Mucosa of descending colon (tissue), 3 donors: ENCODE measurements around the gene GJC1. TPM values are rescaled to one million over a fixed set of nuclear protein-coding genes. Genes with fewer than 3 reads are reported as not detected.

ENCODE experiments used
- ATAC-seq: fragments of 200-7000 bp; cut with Tn5 transposase; one replicate; pipeline ENCODE4 v1.9.1; 2020; ENCODE audit warnings: mild to moderate bottlenecking, moderate library complexity
- DNase-seq, 3 donors: peaks; one replicate each; pipeline ENCODE4 v3.0.0-alpha.2; 2020
- H3K36me3 ChIP-seq: fragments of 200-600 bp; one replicate; pipeline ENCODE4 v1.8.0; 2021; ENCODE audit warnings: low read depth, mild to moderate bottlenecking
- H3K4me1 ChIP-seq: fragments of 200-600 bp; one replicate; pipeline ENCODE4 v1.8.0; 2021; ENCODE audit warnings: low read depth, mild to moderate bottlenecking
- H3K4me3 ChIP-seq: fragments of 200-600 bp; one replicate; pipeline ENCODE4 v1.8.0; 2021; ENCODE audit warnings: mild to moderate bottlenecking
- H3K9me3 ChIP-seq: fragments of 200-600 bp; one replicate; pipeline ENCODE4 v1.8.0; 2021; ENCODE audit warnings: mild to moderate bottlenecking
- CTCF ChIP-seq: fragments of 200-600 bp; IDR thresholded peaks from one replicate; pipeline ENCODE4 v1.8.0; 2022; ENCODE audit warnings: antibody characterized with exemption, mild to moderate bottlenecking
- intact Hi-C, 2 donors: fragments of 100-400 bp; cut with DNase I in 1 of 2; cut with micrococcal nuclease in 1 of 2; formaldehyde crosslinking; loops; one replicate each; pipeline versions ENCODE4 v1.11.0 to v1.11.1; 2022; cut with DNase I, micrococcal nuclease
- total RNA-seq, 3 donors: library from RNA; stranded (reverse); fragmentation: NEBNext Ultra II Directional in 2 of 3; extraction: Animal tissue kit (Norgen Biotek cat#: 25700) in 2 of 3; gene quantifications; one replicate each; pipeline versions ENCODE4 v1.2.1 to v1.2.4, GENCODE V29; 2021 to 2023
- donor health status: DM: no; HTN: no; CAD: no; lungs with moderate emphysema.
- donor health status: DM: no; HTN: no; CAD: no.
- donor health status: DM: no; HTN: yes; CAD: no.

GJC1 gene
- total RNA-seq, 3 donors from 2014 or later = 2.2 to 140 (median 5.7) TPM

- no peaks in the 10 kb centered on the region for H3K36me3 ChIP-seq
- DNase-seq (no peak), ATAC-seq (no peak)
- no peak for TF ChIP-seq CTCF
- intact Hi-C loops = no loop called here
- H3K4me3 ChIP-seq = no peak overlapping the region
- H3K4me1 ChIP-seq = no peaks in the 10 kb centered on the region
- no peaks in the 10 kb centered on the region for H3K9me3 ChIP-seq
These were observed 20.5 kb upstream of the GJC1 start for GRCh38 chr17:44850612-44851011.

DNA sequence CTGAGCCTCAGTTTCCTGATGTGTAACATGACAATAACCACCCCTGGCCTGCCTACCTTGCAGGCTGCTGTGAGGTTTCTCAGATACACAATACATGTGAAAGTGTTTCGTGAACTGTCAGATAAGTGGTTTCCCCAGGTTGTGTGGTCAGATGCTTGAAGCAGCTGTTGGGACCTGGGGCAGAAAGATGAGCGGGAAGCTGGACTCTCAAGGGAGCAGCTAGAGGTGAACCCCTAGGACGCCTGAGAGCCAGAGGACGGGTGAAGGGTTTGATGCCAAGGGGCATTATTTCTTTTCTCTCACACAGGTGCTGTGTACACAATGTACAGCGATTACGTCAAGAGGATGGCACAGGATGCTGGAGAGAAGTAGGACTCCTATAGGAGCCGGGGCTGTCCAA lies 19.9 kb upstream of the GJC1 start:
- ATAC-seq = no peak
- H3K4me3 ChIP-seq = no peak overlapping the region
- no peaks in the 10 kb centered on the region for H3K9me3 ChIP-seq
- H3K36me3 ChIP-seq = no peaks in the 10 kb centered on the region
- intact Hi-C loops = no loop called here
- DNase-seq = no peak
- no peak for TF ChIP-seq CTCF
- no peaks in the 10 kb centered on the region for H3K4me1 ChIP-seq

GRCh38 chr17:44848961-44849489 lies 18.9 kb upstream of the GJC1 start:
- no peak for ATAC-seq
- DNase-seq = no peak
- intact Hi-C loops = no loop called here
- no peaks in the 10 kb centered on the region for H3K36me3 ChIP-seq
- H3K4me3 ChIP-seq = no peak overlapping the region
- H3K9me3 ChIP-seq = no peaks in the 10 kb centered on the region
- no peaks in the 10 kb centered on the region for H3K4me1 ChIP-seq
- TF ChIP-seq CTCF = no peak

- no peaks in the 10 kb centered on the region for H3K4me1 ChIP-seq
- no peak for DNase-seq
- intact Hi-C loops = no loop called here
These were observed 18.2 kb upstream of the GJC1 start for GRCh38 chr17:44848257-44848795.

DNA sequence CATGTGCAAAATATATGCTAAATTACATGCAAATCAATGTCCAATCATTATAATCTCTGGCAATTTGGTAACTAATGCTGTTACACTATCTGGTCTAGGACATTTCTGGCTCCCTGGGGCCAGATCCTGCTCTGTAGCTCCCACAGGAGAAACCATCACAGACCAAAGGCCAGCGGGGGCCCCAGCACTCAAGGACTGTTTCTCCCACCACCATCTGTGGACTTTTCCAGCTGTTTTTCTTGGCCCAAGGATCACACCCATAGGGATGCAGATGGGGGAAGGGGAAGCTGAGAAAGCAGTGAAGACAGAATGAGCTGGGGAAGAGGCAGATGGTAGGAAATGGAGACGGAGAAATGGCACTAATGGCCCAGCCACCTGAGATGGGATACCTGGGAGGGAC lies 17.5 kb upstream of the GJC1 start, which contains the start of gene HIGD1B:
Gene HIGD1B (plus strand): TSS at position 298 of the 400 bp plus-strand sequence. CDS start 270 bp downstream, outside the sequence.
- H3K9me3 ChIP-seq = no peaks in the 10 kb centered on the region
- H3K4me1 ChIP-seq = no peaks in the 10 kb centered on the region
- DNase-seq (no peak), ATAC-seq (no peak)
- no peak within 1 kb of the TSS for H3K4me3 ChIP-seq
- H3K36me3 ChIP-seq = no peaks in the 10 kb centered on the region
- no peak for TF ChIP-seq CTCF
- intact Hi-C loops = no loop called here

More at GRCh38 chr17:44848257-44848795, 18.2 kb upstream of the GJC1 start:
- Histone ChIP-seq H3K36me3 (no peaks in the 10 kb centered on the region), H3K4me3 (no peak overlapping the region), H3K9me3 (no peaks in the 10 kb centered on the region)
- no peak for ATAC-seq
- TF ChIP-seq CTCF = no peak
